ENCODE data around the gene CTNNBL1. TPM values are rescaled to one million over a fixed set of nuclear protein-coding genes. Genes with fewer than 3 reads are reported as not detected.

Gene CTNNBL1
- polyA plus RNA-seq, 1 of the 3 experiments (the other 2 are of a cell fraction), result 29.5 TPM

- TF ChIP-seq USF1 (IDR thresholded peaks at IDR 0.05; ENCODE audit: borderline replicate concordance, low read depth) (no peak), NFIC (IDR thresholded peaks at IDR 0.05; ENCODE audit: borderline replicate concordance) (no peak), YY1 (IDR thresholded peaks at IDR 0.05; ENCODE audit: low read depth) (no peak), TEAD4 (IDR thresholded peaks at IDR 0.05; ENCODE audit: borderline replicate concordance, insufficient read depth) (no peak), MAX (IDR thresholded peaks at IDR 0.05; ENCODE audit: low read depth) (no peak)
Observed at GRCh38 chr20:37816726-37817125, 122.9 kb downstream of the CTNNBL1 start (continued).

- DNase-seq, result no peak
- Histone ChIP-seq H3K36me3 (replicated peaks in 1 of 2; ENCODE audit: control insufficient read depth in 1 of 2, insufficient read depth in 2 of 2, low read length in 1 of 2) (no peaks in the 10 kb centered on the region), H3K79me2 (ENCODE audit: insufficient read depth) (no peaks in the 10 kb centered on the region; the same call in 1 of the 2 replicates), H3K27me3 (ENCODE audit: insufficient read depth) (no peaks in the 10 kb centered on the region), H3F3A (replicated peaks; ENCODE audit: insufficient read depth) (peaks cover 21% of the 10 kb centered on the region), H3K4me3 (ENCODE audit: low read depth in 2 of 2, low read length in 1 of 2) (peak overlapping the region; percentile 1 to 6; a peak in 2 of 4 replicates), H3K9me3 (no peaks in the 10 kb centered on the region), H3K27ac (ENCODE audit: low read depth in 2 of 2, low read length in 1 of 2) (peak overlapping the region; percentile 79 to 89; a peak in 3 of 4 replicates), H3K9me2 (no peaks in the 10 kb centered on the region), H2AFZ (ENCODE audit: low read depth) (no peak overlapping the region), H3K4me1 (ENCODE audit: control insufficient read depth in 1 of 2, insufficient read depth in 2 of 2, low read depth in 1 of 2, low read length in 1 of 2) (peaks cover 9 to 13% of the 10 kb centered on the region in 2 experiments; a peak in 3 of 4 replicates), H3K4me2 (peak overlapping the region; percentile 64), H4K20me1 (ENCODE audit: insufficient read depth) (no peaks in the 10 kb centered on the region), H3K9ac (peak overlapping the region; percentile 57)
- POLR2A ChIA-PET, result no interaction called here
- CTCF ChIA-PET, result interaction anchor here (0.9 to 3.1 kb wide), 5 partner anchors 10 to 257 kb away, joined by 3 to 10 read pairs (median 6); no protein-coding TSS in a partner anchor
- TF ChIP-seq NFIC (IDR thresholded peaks at IDR 0.05; ENCODE audit: borderline replicate concordance) (peak; percentile 39; the same call in 1 of the 2 replicates), NRF1 (IDR thresholded peaks at IDR 0.05; ENCODE audit: low read depth, low read length) (no peak)
Observed at GRCh38 chr20:37821696-37822095, 127.9 kb downstream of the CTNNBL1 start.

GRCh38 chr20:37822141-37822601, 128.3 kb downstream of the CTNNBL1 start:
- H3K9me3 ChIP-seq, result no peaks in the 10 kb centered on the region
- no peaks in the 10 kb centered on the region for H4K20me1 ChIP-seq (ENCODE audit: insufficient read depth)
- no peaks in the 10 kb centered on the region; the same call in 1 of the 2 replicates for H3K79me2 ChIP-seq (ENCODE audit: insufficient read depth)
- 44% methylated on average over 6 of the region's 6 CpGs for WGBS (ENCODE audit: low lambda C conversion rate)
- H2AFZ ChIP-seq (ENCODE audit: low read depth), result no peak overlapping the region
- TF ChIP-seq MEF2A (IDR thresholded peaks at IDR 0.05; ENCODE audit: borderline replicate concordance, low read depth) (no peak), GABPA (IDR thresholded peaks at IDR 0.05; ENCODE audit: low read depth) (no peak), EZH2phosphoT487 (IDR thresholded peaks at IDR 0.05; ENCODE audit: borderline replicate concordance, low read depth) (no peak), TCF12 (IDR thresholded peaks at IDR 0.05) (peak; percentile 79), REST (IDR thresholded peaks at IDR 0.05; ENCODE audit: low read depth, low read length) (no peak), YY1 (IDR thresholded peaks at IDR 0.05; ENCODE audit: low read depth) (no peak), POLR2AphosphoS5 (IDR thresholded peaks at IDR 0.05; ENCODE audit: low read depth, low read length) (peak; percentile 35; the same call in 1 of the 2 replicates), MXI1 (IDR thresholded peaks at IDR 0.05; ENCODE audit: low read depth, low read length) (no peak), TAF1 (IDR thresholded peaks at IDR 0.05; ENCODE audit: borderline replicate concordance, low read depth, low read length) (no peak), NRF1 (IDR thresholded peaks at IDR 0.05; ENCODE audit: low read depth, low read length) (no peak), RAD21 (IDR thresholded peaks at IDR 0.05; ENCODE audit: low read length) (no peak), FOSL2 (IDR thresholded peaks at IDR 0.05; ENCODE audit: borderline replicate concordance, low read depth) (peak; percentile 10; the same call in 1 of the 2 replicates), RFX5 (IDR thresholded peaks at IDR 0.05; ENCODE audit: low read length) (no peak), PBX3 (IDR thresholded peaks at IDR 0.05) (peak; percentile 78)
- H3K4me1 ChIP-seq (ENCODE audit: control insufficient read depth in 1 of 2, insufficient read depth in 2 of 2, low read depth in 1 of 2, low read length in 1 of 2), result peaks cover 9 to 13% of the 10 kb centered on the region in 2 experiments; a peak in 3 of 4 replicates
- H3K27me3 ChIP-seq (ENCODE audit: insufficient read depth), result no peaks in the 10 kb centered on the region
- POLR2A ChIA-PET, result no interaction called here
- no peak for DNase-seq
- peak overlapping the region; percentile 79 to 89 for H3K27ac ChIP-seq (ENCODE audit: low read depth in 2 of 2, low read length in 1 of 2)
- CTCF ChIA-PET, result interaction anchor here (0.6 to 3.1 kb wide), 6 partner anchors 10 to 258 kb away, joined by 3 to 10 read pairs (median 5); no protein-coding TSS in a partner anchor
- H3K4me3 ChIP-seq (ENCODE audit: low read depth in 2 of 2, low read length in 1 of 2), result peak overlapping the region; percentile 6 to 12; a peak in 2 of 4 replicates
- no peaks in the 10 kb centered on the region for H3K36me3 ChIP-seq (replicated peaks in 1 of 2; ENCODE audit: control insufficient read depth in 1 of 2, insufficient read depth in 2 of 2, low read length in 1 of 2)
- H3K4me2 ChIP-seq, result peak overlapping the region; percentile 64
- H3F3A ChIP-seq (replicated peaks; ENCODE audit: insufficient read depth), result peaks cover 21% of the 10 kb centered on the region
- peak overlapping the region; percentile 57 for H3K9ac ChIP-seq
- H3K9me2 ChIP-seq, result no peaks in the 10 kb centered on the region

Measured in SK-N-SH (cell line).